Skeletal muscle tissue (tissue), 4 donors: ENCODE results near the gene PPIL4. TPM values are rescaled to one million over a fixed set of nuclear protein-coding genes. Genes with fewer than 3 reads are reported as not detected.

Experiments used
- H3K27ac ChIP-seq: one replicate; pipeline ENCODE4 v1.7.0; 2013; ENCODE audit warnings: mild to moderate bottlenecking, low read depth, low read length, inconsistent platforms
- H3K27me3 ChIP-seq, 3 donors: one replicate each; pipeline ENCODE4 v1.7.0; 2013; ENCODE audit warnings: low read length in 3 of 3; ENCODE audit not compliant: control insufficient read depth in 3 of 3, insufficient read depth in 3 of 3
- H3K36me3 ChIP-seq, 3 donors: one replicate each; pipeline ENCODE4 v1.7.0; 2013; ENCODE audit warnings: low read length in 3 of 3; ENCODE audit not compliant: control insufficient read depth in 3 of 3, insufficient read depth in 3 of 3
- H3K4me1 ChIP-seq, 3 donors: one replicate each; pipeline ENCODE4 v1.7.0; 2013; ENCODE audit warnings: low read length in 3 of 3, mild to moderate bottlenecking in 3 of 3; ENCODE audit not compliant: control insufficient read depth in 3 of 3, insufficient read depth in 3 of 3
- H3K4me3 ChIP-seq, 3 donors: one replicate each; pipeline ENCODE4 v1.7.0; 2013; ENCODE audit warnings: low read length in 3 of 3
- H3K9ac ChIP-seq, 3 donors: one replicate each; pipeline ENCODE4 v1.7.0; 2013; ENCODE audit warnings: low read length in 3 of 3, mild to moderate bottlenecking in 3 of 3, moderate library complexity in 2 of 3, low read depth in 1 of 3
- H3K9me3 ChIP-seq, 3 donors: one replicate each; pipeline ENCODE4 v1.7.0; 2013; ENCODE audit warnings: low read length in 3 of 3; ENCODE audit not compliant: control insufficient read depth in 3 of 3
- total RNA-seq: library from RNA; depleted of rRNA; stranded (reverse); fragments of >200 nt; gene quantifications from one replicate; pipeline ENCODE4 v1.2.3, GENCODE V29; 2014
- donor health status: Osteomylitis.

PPIL4 gene
- total RNA-seq, 1 donor from 2014 or later = 19.3 TPM

DNA sequence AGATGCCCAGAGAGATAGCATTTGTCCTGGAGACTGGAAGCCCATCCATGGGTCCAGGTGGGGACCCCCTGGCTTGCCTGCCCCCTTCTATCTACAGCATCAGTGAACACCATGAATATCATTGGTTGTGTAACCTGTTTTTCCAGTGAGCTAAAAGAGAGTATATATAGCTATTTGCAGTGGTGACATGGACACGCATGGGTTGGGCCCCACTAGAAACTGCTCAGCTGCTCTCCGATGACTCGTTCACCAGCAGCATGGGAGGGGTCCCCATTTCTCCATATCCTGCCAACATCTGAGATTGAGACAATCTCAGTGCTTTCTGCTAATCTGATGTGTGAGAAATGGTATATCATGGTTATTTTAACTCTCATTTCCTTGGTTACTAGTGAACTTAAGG lies 57.0 kb downstream of the PPIL4 start:
- Histone ChIP-seq H3K27ac (no peak overlapping the region), H3K27me3 (no peaks in the 10 kb centered on the region), H3K36me3 (no peaks in the 10 kb centered on the region), H3K9ac (no peak overlapping the region), H3K9me3 (no peaks in the 10 kb centered on the region), H3K4me1 (peaks cover 11 to 17% (median 14%) of the 10 kb centered on the region in 3 donors), H3K4me3 (no peak overlapping the region)

DNA sequence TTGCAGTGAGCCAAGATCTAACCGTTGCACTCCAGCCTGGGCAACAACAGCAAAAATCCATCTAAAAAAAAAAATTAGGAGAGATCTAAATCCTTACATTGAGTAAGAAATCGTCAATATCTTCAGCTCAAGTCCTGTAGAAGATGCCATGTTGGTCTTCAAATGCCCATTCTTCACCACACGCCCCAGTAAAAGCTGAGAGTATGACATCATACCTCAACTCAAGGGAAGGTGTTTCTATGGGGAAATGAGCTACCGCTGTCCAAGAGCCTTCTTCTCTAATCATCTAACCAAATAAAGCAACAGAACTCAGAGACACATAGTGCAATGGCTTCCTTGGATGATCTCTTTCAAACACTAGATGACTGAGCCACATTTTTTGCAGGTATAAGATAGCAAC lies 58.5 kb downstream of the PPIL4 start:
- Histone ChIP-seq H3K4me1 (peaks cover 11 to 21% (median 21%) of the 10 kb centered on the region in 3 donors), H3K27me3 (no peaks in the 10 kb centered on the region), H3K9me3 (no peaks in the 10 kb centered on the region), H3K36me3 (no peaks in the 10 kb centered on the region), H3K9ac (no peak overlapping the region), H3K4me3 (no peak overlapping the region), H3K27ac (no peak overlapping the region)

DNA sequence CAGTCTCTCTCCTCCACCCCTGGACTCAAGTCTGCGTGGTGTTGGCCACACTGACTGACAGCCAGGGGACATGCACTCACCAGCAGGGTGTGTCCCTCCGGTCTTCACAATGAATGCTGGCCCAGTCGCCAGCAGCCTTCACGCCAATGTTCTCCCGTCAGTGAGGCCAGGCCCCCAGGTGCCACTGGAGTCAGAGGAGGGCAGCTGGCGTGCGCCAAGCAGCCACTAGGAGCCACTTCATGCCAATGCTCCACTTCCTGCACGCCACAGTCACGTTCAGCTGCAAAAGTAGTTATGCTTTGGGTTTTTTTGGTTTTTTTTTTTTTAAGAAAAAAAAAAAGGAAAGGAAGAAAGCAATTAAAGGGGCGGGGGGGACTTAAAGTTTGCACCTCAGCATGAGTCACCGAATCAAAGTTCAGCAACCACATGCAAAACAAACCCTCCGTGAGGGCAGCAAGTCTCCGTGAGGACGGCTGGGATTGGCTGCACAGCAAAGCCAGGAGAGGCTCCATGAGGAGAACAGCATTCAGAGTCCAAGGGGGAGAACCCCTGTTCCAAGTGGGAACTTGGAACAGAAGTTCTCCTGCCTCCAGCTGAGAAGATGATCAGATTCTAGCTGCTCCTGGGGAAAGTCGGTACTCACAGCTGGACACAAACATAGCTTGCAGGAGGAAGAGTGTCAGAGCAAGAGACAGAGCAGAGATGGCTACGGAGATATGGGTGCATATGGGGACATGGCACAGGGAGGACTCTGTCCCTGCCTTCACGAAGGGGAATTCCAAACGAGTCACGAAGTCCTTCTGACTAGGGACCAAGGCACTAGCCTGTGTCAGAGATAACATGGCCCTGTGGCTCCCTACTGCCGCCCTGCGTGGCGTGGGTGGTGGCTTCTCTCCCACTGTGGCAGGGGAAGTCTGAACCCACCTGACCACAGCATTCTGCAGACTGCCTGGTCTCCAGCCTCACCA lies 60.8 kb downstream of the PPIL4 start, which contains the start of gene ZC3H12D:
ZC3H12D (minus strand) TSS at position 282 of the 968 bp plus-strand sequence. CDS start 10,471 bp downstream, outside the sequence.
- H3K27ac ChIP-seq = peak within 1 kb of the TSS; percentile 13
- peak within 1 kb of the TSS in 2 of 3 donors; percentile 25 to 63 for H3K4me3 ChIP-seq
- H3K27me3 ChIP-seq = no peaks in the 10 kb centered on the region
- peaks cover 11 to 28% (median 23%) of the 10 kb centered on the region in 3 donors for H3K4me1 ChIP-seq
- no peaks in the 10 kb centered on the region for H3K9me3 ChIP-seq
- H3K9ac ChIP-seq = peak within 1 kb of the TSS in 2 of 3 donors; percentile 26 to 27
- H3K36me3 ChIP-seq = no peaks in the 10 kb centered on the region

DNA sequence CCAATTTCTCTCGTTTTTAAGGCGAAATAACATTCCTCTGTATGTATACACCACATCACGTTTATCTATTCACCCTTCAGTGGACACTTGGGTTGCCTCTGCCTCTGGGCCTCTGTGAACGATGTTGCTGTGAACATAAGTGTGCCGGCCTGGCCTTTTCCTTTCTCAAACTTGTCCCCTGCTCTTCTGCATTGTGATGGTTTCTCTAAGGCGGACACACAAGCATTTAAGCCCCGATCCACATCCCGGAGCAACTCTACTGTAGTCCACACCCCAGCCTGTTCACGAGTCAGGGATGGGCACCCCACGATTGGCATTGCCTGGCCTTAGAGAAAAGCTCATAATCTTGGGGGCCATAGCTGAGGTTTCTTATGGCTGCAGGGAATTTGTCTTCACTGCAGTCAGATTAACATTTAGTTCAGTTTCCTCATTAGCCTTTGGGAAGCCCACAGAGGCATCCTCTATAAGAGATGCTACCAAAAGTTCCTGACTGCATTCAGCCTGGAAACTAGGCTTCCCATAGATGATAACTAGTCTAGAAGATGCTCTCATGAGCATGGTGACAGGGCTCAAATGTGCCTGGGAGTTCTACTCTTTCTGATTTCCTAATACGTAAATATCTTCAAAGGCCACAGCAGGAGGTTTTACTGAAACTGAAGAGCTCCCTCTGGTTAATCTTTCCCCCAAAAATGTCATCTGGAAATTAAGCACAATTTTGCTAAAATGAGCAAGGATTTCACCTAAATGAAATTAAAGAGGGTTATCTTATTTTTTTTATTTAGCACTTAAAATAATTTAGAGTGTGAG lies 61.8 kb downstream of the PPIL4 start:
- H3K4me1 ChIP-seq = peaks cover 11 to 28% (median 23%) of the 10 kb centered on the region in 3 donors
- H3K27ac ChIP-seq = peak overlapping the region; percentile 13
- no peaks in the 10 kb centered on the region for H3K27me3 ChIP-seq
- no peaks in the 10 kb centered on the region for H3K36me3 ChIP-seq
- H3K9me3 ChIP-seq = no peaks in the 10 kb centered on the region
- H3K9ac ChIP-seq = peak overlapping the region in 1 of 3 donors; percentile 27
- no peak overlapping the region for H3K4me3 ChIP-seq

DNA sequence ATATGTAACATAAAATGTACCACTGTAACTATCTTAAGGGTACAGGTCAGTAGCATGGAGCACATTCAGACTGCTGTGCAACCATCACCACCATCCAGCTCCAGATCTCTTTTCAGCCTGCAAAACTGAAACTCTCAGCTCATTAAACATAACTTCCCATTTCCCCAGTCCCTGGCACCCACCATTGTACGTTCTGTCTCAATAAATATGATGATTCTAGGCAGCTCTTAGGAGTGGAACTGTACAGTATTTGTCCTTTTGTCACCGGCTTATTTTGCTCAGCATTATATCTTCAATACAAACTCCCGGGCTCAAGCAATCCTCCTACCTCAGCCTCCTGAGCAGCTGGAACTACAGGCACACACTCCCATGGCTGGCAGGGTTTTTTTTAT lies 62.5 kb downstream of the PPIL4 start:
- Histone ChIP-seq H3K27me3 (no peaks in the 10 kb centered on the region), H3K4me3 (no peak overlapping the region), H3K4me1 (peaks cover 11 to 28% (median 23%) of the 10 kb centered on the region in 3 donors), H3K36me3 (no peaks in the 10 kb centered on the region), H3K9me3 (no peaks in the 10 kb centered on the region), H3K27ac (peak overlapping the region; percentile 13), H3K9ac (no peak overlapping the region)

DNA sequence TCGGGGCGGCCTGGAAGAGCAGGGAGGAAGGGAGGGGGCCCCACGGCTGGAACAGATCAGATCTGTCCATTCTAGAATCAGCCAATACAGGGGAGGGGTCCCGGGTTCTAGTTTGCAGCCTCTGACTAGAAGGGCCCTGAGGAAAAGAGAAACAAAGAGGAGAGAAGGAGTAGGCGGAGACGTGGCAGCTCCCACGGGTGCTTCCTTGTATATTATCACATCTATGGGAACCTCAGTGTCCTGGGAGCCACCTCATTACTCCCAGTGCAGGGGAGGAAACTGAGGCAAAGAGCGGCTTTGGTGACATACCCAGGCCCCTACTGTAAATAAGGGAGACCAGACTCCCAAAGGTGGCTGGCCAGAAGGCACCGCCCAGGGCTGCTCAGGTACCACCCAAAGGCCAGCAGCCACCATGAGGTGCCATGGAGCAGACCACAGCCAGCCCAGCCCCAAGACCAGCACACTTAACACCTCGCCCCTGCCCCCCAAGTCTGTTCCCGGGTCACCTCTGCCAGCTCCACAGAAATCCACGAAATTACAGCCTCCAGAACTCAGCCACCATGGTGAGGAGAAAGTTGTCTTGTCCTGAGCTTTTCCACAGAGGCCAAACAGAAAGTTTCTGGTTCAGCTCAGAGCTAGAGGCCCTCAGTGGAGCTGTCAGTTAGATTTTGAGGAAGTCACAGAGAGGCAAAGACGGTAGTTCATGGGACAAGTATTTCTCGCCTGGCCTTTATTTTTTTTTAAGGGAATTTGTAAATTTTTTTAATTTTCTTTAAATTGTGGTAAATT lies 63.1 kb downstream of the PPIL4 start:
- Histone ChIP-seq H3K9ac (peak overlapping the region in 1 of 3 donors; percentile 3), H3K4me3 (peak overlapping the region in 1 of 3 donors; percentile 65), H3K36me3 (no peaks in the 10 kb centered on the region), H3K27ac (peak overlapping the region; percentile 63), H3K9me3 (no peaks in the 10 kb centered on the region), H3K4me1 (peaks cover 11 to 28% (median 23%) of the 10 kb centered on the region in 3 donors), H3K27me3 (no peaks in the 10 kb centered on the region)

DNA sequence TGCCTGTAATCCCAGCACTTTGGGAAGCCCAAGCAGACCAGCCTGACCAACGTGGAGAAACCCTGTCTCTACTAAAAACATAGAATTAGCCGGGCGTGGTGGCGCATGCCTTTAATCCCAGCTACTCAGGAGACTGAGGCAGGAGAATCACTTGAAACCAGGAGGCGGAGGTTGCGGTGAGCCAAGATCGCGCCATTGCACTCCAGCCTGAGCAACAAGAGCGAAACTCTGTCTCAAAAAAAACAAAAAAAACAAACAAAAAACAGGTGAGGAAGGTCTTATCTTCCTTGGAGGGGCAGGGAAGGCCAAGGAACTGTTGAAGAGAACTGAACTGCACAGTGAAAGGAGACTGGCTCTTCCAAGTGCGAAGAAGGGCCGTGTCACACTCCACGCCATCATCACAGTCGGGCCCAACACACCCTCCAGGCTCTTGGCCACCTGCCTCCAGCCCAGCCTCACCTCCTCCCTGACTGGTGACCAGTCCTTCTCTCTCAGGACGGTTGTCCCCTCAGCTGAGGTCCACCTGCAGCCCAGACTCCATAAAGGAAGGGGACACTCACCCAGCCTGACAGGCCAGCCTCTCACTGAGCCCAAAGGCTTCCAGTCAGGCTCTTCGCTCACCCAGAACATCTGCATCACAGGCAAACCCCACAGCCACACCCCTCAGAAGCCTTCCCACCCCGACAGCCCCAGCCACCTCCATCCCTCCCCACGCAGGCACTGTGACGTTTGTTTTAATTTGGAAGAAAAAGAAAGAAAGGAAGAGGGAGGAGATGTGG lies 65.2 kb downstream of the PPIL4 start:
- Histone ChIP-seq H3K27ac (no peak overlapping the region), H3K9ac (no peak overlapping the region), H3K27me3 (no peaks in the 10 kb centered on the region), H3K9me3 (no peaks in the 10 kb centered on the region), H3K36me3 (no peaks in the 10 kb centered on the region), H3K4me3 (no peak overlapping the region), H3K4me1 (peaks cover 11 to 27% (median 22%) of the 10 kb centered on the region in 3 donors)

DNA sequence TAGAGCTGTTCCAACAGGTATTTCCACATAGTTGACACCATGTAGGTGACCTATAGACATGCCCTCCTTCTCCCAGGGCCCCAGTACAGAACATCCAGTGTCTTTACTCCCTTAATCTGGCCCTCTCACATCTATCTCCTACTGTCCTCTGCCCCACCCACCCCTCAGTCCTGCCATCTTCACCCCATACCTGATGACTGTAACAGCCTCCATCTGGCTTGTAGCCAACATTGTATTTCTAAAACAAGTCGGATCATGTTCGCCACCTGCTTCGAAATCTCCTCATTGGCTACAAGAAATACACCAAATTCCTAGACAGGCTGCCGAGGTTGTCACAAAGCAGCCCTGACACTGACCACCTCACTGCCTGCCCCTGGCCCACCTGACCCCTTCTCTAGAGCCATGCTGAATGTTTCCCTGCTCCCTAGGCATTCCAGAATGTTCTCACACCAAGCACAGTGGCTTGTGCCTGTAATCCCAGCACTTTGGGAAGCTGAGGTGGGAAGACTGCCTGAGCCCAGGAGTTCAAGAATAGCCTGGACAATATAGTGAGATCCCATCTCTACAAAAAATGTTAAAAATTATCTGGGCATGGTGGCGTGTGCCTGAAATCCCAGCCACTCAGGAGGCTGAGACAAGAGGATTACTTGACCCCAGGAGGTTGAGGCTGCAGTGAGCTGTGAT lies 67.1 kb downstream of the PPIL4 start:
- H3K9me3 ChIP-seq = no peaks in the 10 kb centered on the region
- H3K36me3 ChIP-seq = no peaks in the 10 kb centered on the region
- no peak overlapping the region for H3K9ac ChIP-seq
- H3K4me3 ChIP-seq = no peak overlapping the region
- H3K4me1 ChIP-seq = peaks cover 0 to 11% (median 8%) of the 10 kb centered on the region in 3 donors
- H3K27ac ChIP-seq = no peak overlapping the region
- peaks cover 0 to 5% (median 3%) of the 10 kb centered on the region in 3 donors for H3K27me3 ChIP-seq
